OCI-LY1 (cell line): ENCODE results near the gene ARAF.

Experiments
- EZH2 ChIP-seq: fragments of 200-600 bp; sonication (generic), shearing (Covaris generic); IDR thresholded peaks from 2 replicates; pipeline ENCODE4 v1.8.0; 2017; ENCODE audit warnings: borderline replicate concordance, mixed run types, mild to moderate bottlenecking, antibody characterized with exemption, low read length, moderate library complexity, mixed read lengths
- TF ChIP-seq, protein P1 (sequence below): fragments of 200-600 bp; sonication (generic), shearing (Covaris generic); IDR thresholded peaks from 2 replicates; pipeline ENCODE4 v1.5.1; 2017; ENCODE audit warnings: mild to moderate bottlenecking, antibody characterized with exemption, low read length, moderate library complexity, mixed read lengths

DNA sequence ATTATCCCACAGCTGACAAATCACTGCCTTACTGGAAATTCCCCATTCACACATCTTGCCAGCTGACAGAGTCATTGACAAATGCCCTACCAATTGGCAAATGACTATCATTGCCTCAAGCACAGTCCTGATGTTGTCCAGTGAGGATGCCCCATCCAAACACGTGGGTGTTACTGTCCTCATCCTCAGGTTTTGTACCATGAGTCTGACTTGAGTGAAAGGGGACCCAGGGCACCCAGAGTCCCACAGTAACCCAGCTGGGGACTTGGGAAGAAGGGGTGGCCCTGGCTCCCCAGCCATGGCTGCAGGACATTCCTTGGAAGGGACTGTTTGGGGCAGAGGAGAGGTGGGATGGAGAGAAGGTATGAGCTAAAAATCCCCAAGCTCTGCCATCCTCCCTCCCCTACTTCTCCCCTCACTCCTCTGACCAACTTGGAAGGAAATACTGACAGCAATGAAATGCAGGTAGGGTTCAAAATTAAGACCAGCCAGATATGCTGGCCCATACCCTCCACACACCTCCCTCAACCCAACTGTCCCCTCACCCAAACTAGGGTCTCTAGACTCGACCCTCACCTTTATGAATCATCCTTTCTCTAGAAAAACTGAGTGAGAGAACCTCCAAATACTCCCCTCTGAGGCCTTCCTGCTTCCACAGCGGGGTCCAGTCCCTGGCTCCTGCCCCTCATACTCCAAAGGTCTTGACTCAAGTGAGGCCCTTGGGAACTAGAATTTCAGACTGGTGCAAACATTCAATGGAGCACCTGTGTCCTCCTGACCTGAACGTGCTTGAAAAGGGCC, 26.3 kb downstream of the ARAF start:
- TF ChIP-seq, protein P1, sequence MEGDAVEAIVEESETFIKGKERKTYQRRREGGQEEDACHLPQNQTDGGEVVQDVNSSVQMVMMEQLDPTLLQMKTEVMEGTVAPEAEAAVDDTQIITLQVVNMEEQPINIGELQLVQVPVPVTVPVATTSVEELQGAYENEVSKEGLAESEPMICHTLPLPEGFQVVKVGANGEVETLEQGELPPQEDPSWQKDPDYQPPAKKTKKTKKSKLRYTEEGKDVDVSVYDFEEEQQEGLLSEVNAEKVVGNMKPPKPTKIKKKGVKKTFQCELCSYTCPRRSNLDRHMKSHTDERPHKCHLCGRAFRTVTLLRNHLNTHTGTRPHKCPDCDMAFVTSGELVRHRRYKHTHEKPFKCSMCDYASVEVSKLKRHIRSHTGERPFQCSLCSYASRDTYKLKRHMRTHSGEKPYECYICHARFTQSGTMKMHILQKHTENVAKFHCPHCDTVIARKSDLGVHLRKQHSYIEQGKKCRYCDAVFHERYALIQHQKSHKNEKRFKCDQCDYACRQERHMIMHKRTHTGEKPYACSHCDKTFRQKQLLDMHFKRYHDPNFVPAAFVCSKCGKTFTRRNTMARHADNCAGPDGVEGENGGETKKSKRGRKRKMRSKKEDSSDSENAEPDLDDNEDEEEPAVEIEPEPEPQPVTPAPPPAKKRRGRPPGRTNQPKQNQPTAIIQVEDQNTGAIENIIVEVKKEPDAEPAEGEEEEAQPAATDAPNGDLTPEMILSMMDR = no peak
- TF ChIP-seq EZH2 = no peak
